Esophagus muscularis mucosa (tissue), 4 donors: ENCODE results near the gene PPP4R1. TPM values are rescaled to one million over a fixed set of nuclear protein-coding genes. Genes with fewer than 3 reads are reported as not detected.

ENCODE experiments used
- DNase-seq: peaks from one replicate; pipeline ENCODE4 v3.0.0-alpha.2; 2017; ENCODE audit errors: extremely low spot score
- H3K27ac ChIP-seq, 4 donors: fragments of 200-600 bp; sonication (generic); replicated peaks in 1 of 4; 1 replicate in 3 of 4; 2 replicates in 1 of 4; pipeline ENCODE4 v1.5.1; 2016 to 2019; ENCODE audit warnings: mild to moderate bottlenecking in 1 of 4
- H3K27me3 ChIP-seq, 4 donors: fragments of 200-600 bp; sonication (generic); one replicate each; pipeline versions ENCODE4 v1.5.1 to v1.6.0; 2016 to 2019
- H3K36me3 ChIP-seq, 4 donors: fragments of 200-600 bp; sonication (generic); one replicate each; pipeline ENCODE4 v1.5.1; 2016 to 2019
- H3K4me1 ChIP-seq, 4 donors: fragments of 200-600 bp; sonication (generic); one replicate each; pipeline ENCODE4 v1.5.1; 2016 to 2019
- H3K4me3 ChIP-seq, 4 donors: fragments of 200-600 bp; sonication (generic); 1 replicate in 2 of 4; 2 replicates in 2 of 4; pipeline ENCODE4 v1.5.1; 2016 to 2019; ENCODE audit warnings: mild to moderate bottlenecking in 4 of 4, moderate library complexity in 1 of 4
- H3K9me3 ChIP-seq, 4 donors: fragments of 200-600 bp; sonication (generic); 1 replicate in 3 of 4; 2 replicates in 1 of 4; pipeline ENCODE4 v1.5.1; 2016 to 2019
- EP300 ChIP-seq: sonication (generic); formaldehyde crosslinking; IDR thresholded peaks from one replicate; pipeline ENCODE4 v1.6.1; 2017; ENCODE audit warnings: antibody characterized with exemption
- POLR2A ChIP-seq: fragments of 450-650 bp; IDR thresholded peaks from one replicate; pipeline ENCODE4 v1.6.1; 2017; ENCODE audit warnings: antibody characterized with exemption, moderate library complexity, mild to moderate bottlenecking, low read depth
- POLR2AphosphoS5 ChIP-seq, 2 donors: sonication (generic); formaldehyde crosslinking; IDR thresholded peaks; one replicate each; pipeline ENCODE4 v1.6.1; 2017; ENCODE audit warnings: antibody characterized with exemption in 2 of 2
- WGBS: methylation state at CpG from one replicate; pipeline ENCODE4 v1.1.5; 2018; 5-methylcytosine and 5-hydroxymethylcytosine counted together
- intact Hi-C: fragments of 100-400 bp; cut with DNase I; formaldehyde crosslinking; loops from one replicate; pipeline ENCODE4 v1.15.1; 2023
- total RNA-seq, 4 donors: library from RNA; depleted of rRNA; stranded (reverse); fragments of >200 nt; gene quantifications; one replicate each; pipeline versions ENCODE4 v1.1.0 to v1.2.1, GENCODE V29; 2016
- TF ChIP-seq, protein P1 (sequence below), 3 experiments: fragments of 200-600 bp in 2 of 3; fragments of 450-650 bp in 1 of 3; sonication (generic) in 2 of 3; IDR thresholded peaks; one replicate each; pipeline ENCODE4 v1.5.1; 2017 to 2019; ENCODE audit warnings: antibody characterized with exemption in 3 of 3, mild to moderate bottlenecking in 2 of 3, moderate library complexity in 1 of 3

Gene PPP4R1
- total RNA-seq, 4 donors from 2014 or later: 74.6 to 129 (median 97.1) TPM

DNA sequence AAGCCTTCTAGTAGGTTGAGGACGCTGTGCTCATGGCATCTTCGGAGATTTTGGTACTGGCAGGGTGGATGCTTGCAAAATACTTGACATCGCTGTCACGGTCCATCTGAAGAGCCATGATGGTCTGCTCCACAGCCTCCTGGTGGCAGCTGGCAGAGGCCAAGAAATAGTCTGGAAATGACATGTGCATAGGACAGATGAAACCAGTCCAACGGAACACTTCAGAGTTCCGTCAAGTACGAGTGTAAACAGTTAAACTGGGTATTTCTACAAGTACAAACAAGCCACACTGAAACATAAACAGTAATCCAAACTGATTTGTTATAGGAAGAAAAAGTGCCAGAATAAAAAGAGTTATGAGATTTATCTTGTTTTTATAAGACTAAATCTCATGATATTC is 66.6 kb downstream of the PPP4R1 start:
- Histone ChIP-seq H3K9me3 (no peaks in the 10 kb centered on the region), H3K4me3 (no peak overlapping the region), H3K4me1 (peaks cover 0 to 10% (median 6%) of the 10 kb centered on the region in 4 donors), H3K36me3 (peaks cover 42 to 84% (median 77%) of the 10 kb centered on the region in 4 donors), H3K27ac (no peak overlapping the region), H3K27me3 (no peaks in the 10 kb centered on the region)
- intact Hi-C loops: no loop called here
- DNase-seq: no peak
- TF ChIP-seq EP300 (no peak), POLR2AphosphoS5 (IDR thresholded peaks at IDR 0.05) (no peak), POLR2A (no peak)
- TF ChIP-seq, protein P1, sequence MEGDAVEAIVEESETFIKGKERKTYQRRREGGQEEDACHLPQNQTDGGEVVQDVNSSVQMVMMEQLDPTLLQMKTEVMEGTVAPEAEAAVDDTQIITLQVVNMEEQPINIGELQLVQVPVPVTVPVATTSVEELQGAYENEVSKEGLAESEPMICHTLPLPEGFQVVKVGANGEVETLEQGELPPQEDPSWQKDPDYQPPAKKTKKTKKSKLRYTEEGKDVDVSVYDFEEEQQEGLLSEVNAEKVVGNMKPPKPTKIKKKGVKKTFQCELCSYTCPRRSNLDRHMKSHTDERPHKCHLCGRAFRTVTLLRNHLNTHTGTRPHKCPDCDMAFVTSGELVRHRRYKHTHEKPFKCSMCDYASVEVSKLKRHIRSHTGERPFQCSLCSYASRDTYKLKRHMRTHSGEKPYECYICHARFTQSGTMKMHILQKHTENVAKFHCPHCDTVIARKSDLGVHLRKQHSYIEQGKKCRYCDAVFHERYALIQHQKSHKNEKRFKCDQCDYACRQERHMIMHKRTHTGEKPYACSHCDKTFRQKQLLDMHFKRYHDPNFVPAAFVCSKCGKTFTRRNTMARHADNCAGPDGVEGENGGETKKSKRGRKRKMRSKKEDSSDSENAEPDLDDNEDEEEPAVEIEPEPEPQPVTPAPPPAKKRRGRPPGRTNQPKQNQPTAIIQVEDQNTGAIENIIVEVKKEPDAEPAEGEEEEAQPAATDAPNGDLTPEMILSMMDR (IDR thresholded peaks at IDR 0.05): no peak
- WGBS: 92% methylated on average over 7 of the region's 7 CpGs

GRCh38 chr18:9546468-9546867 is 67.9 kb downstream of the PPP4R1 start:
- peaks cover 37 to 71% (median 66%) of the 10 kb centered on the region in 4 donors for H3K36me3 ChIP-seq
- no peak overlapping the region for H3K4me3 ChIP-seq
- H3K27me3 ChIP-seq: no peaks in the 10 kb centered on the region
- no peak for DNase-seq
- H3K9me3 ChIP-seq: no peaks in the 10 kb centered on the region
- WGBS: 78% methylated on average over 6 of the region's 6 CpGs
- no peak for TF ChIP-seq EP300
- TF ChIP-seq POLR2AphosphoS5 (IDR thresholded peaks at IDR 0.05): no peak
- TF ChIP-seq POLR2A: no peak
- TF ChIP-seq, protein P1 (IDR thresholded peaks at IDR 0.05): no peak
- no peak overlapping the region for H3K27ac ChIP-seq
- peaks cover 0 to 9% (median 6%) of the 10 kb centered on the region in 4 donors for H3K4me1 ChIP-seq
- intact Hi-C loops: no loop called here

DNA sequence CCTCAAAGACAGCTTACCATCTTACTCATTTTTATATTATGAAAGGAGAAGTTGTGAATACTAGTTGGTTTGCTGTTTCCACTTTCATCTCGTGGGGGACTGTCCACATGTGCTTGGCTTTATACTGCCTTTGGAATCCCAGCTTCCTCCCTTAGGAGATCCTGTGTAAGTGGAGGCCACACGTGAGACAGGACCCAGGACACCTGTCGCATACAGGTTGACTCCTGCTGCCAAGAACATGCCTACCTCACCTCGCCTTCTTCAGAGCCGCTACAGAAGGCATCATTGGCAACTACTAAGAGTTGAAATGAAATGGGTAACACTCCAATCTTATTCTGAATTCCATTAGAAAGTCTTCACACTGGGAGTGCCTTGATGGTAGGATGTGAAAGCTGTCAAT is 69.3 kb downstream of the PPP4R1 start:
- H3K4me3 ChIP-seq: no peak overlapping the region

DNA sequence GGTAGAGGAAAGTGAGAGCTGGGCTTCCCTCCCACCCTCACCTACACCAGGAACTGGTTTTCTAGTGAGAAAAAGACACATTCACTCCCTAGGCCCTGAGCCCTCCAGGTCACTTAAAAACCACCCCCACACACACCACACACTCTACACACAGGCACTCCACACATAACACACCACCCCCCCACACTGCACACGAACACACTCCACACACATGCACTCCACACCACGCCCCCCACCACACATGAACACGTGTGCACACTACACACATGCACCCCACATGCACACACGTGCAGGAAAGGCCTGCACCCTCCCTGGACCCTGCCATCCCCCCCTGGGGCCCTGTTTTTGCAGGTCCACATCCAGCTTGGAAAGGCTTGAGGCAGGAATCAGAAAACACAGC is 71.4 kb downstream of the PPP4R1 start:
- Histone ChIP-seq H3K27ac (no peak overlapping the region), H3K36me3 (peaks cover 15 to 58% (median 49%) of the 10 kb centered on the region in 4 donors), H3K4me1 (no peaks in the 10 kb centered on the region), H3K9me3 (no peaks in the 10 kb centered on the region), H3K27me3 (no peaks in the 10 kb centered on the region), H3K4me3 (no peak overlapping the region)
- 82% methylated on average over 4 of the region's 4 CpGs for WGBS
- TF ChIP-seq, protein P1 (IDR thresholded peaks at IDR 0.05): no peak
- TF ChIP-seq POLR2AphosphoS5 (IDR thresholded peaks at IDR 0.05): no peak
- TF ChIP-seq EP300: no peak
- TF ChIP-seq POLR2A: no peak
- intact Hi-C loops: no loop called here
- DNase-seq: no peak

More for the DNA sequence above, 69.3 kb downstream of the PPP4R1 start:
- H3K27ac ChIP-seq: no peak overlapping the region
- WGBS: 85% methylated on average over 5 of the region's 5 CpGs
- no peaks in the 10 kb centered on the region for H3K4me1 ChIP-seq
- peaks cover 36 to 58% (median 53%) of the 10 kb centered on the region in 4 donors for H3K36me3 ChIP-seq
- DNase-seq: no peak
- intact Hi-C loops: no loop called here
- no peaks in the 10 kb centered on the region for H3K27me3 ChIP-seq
- H3K9me3 ChIP-seq: no peaks in the 10 kb centered on the region
- TF ChIP-seq POLR2AphosphoS5 (IDR thresholded peaks at IDR 0.05): no peak
- TF ChIP-seq, protein P1 (IDR thresholded peaks at IDR 0.05): no peak
- TF ChIP-seq EP300: no peak
- no peak for TF ChIP-seq POLR2A

DNA sequence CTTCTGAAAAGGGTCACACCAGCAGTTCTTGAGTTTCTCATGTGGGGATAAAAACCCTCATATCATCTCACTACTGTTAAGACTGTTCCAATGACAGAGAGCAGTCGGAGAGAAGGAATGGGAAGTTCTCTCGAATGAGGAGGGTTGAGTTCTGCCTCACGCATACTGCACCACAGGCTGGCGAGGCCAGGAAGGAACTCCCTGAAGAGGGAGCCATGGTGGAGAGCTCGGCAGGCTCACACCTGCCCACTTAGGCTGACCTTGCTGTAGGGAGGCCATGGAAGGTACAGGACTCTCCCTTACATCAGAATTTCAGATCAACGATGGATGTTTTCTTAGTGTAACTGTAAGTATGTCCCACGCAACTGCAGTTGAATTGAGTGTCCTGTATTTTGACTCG is 74.4 kb downstream of the PPP4R1 start:
- Histone ChIP-seq H3K9me3 (no peaks in the 10 kb centered on the region), H3K27ac (no peak overlapping the region), H3K4me1 (peaks cover 0 to 19% (median 14%) of the 10 kb centered on the region in 4 donors), H3K4me3 (no peak overlapping the region), H3K36me3 (peaks cover 6 to 54% (median 41%) of the 10 kb centered on the region in 4 donors), H3K27me3 (no peaks in the 10 kb centered on the region)
- no peak for DNase-seq
- 90% methylated on average over 7 of the region's 8 CpGs for WGBS
- TF ChIP-seq POLR2AphosphoS5 (IDR thresholded peaks at IDR 0.05) (no peak), POLR2A (no peak), EP300 (no peak)
- TF ChIP-seq, protein P1 (IDR thresholded peaks at IDR 0.05): no peak
- intact Hi-C loops: no loop called here
